NOMO-1 treated with DMSO at 0.1 percent for 48 hours (cell line): ENCODE data around the gene SSX4.
"Not testable (repeated sequence)": the region's sequence is repeated elsewhere in the genome, so short reads cannot be mapped to it uniquely, and the experiment has no call there.

Experiments used
- DNase-seq: peaks from one replicate; lab custom pipeline; 2025; ENCODE audit not compliant: unreplicated experiment; lab: John Stamatoyannopoulos, UW

The SSX4 gene

GRCh38 chrX:48383239-48383638, at the start of gene SSX4:
SSX4 (plus strand) TSS chrX:48383539; CDS start chrX:48384054, 515 bp downstream.
- not testable (repeated sequence) for DNase-seq

- not testable (repeated sequence) for DNase-seq
These were observed 37.3 kb upstream of the SSX4 start for GRCh38 chrX:48346059-48346458.

- not testable (repeated sequence) for DNase-seq
These were observed 26.8 kb upstream of the SSX4 start, which contains the start of gene SSX3 for GRCh38 chrX:48356315-48357094. SSX3 (minus strand) TSS chrX:48356703; CDS start chrX:48355249, 1,454 bp downstream.

- no peak for DNase-seq
These were observed 25.7 kb upstream of the SSX4 start for GRCh38 chrX:48357681-48358080.

GRCh38 chrX:48359281-48359680, 24.1 kb upstream of the SSX4 start:
- not testable (repeated sequence) for DNase-seq

GRCh38 chrX:48367717-48368408, 15.5 kb upstream of the SSX4 start:
- not testable (repeated sequence) for DNase-seq

GRCh38 chrX:48370408-48370807, 12.9 kb upstream of the SSX4 start:
- not testable (repeated sequence) for DNase-seq

GRCh38 chrX:48396931-48397330, 13.6 kb downstream of the SSX4 start:
- DNase-seq = not testable (repeated sequence)

GRCh38 chrX:48397825-48398224, 14.5 kb downstream of the SSX4 start:
- not testable (repeated sequence) for DNase-seq

GRCh38 chrX:48411860-48412259, 28.5 kb downstream of the SSX4 start, which contains the start of gene SSX4B:
SSX4B (minus strand) TSS chrX:48411960; CDS start chrX:48411372, 588 bp downstream.
- not testable (repeated sequence) for DNase-seq

- not testable (repeated sequence) for DNase-seq
These were observed 43.8 kb downstream of the SSX4 start for GRCh38 chrX:48427027-48427716.

- not testable (repeated sequence) for DNase-seq
These were observed 46.3 kb downstream of the SSX4 start for GRCh38 chrX:48429606-48430005.

GRCh38 chrX:48430166-48430565, 46.8 kb downstream of the SSX4 start:
- DNase-seq = not testable (repeated sequence)

- DNase-seq = not testable (repeated sequence)
These were observed 50.4 kb downstream of the SSX4 start for GRCh38 chrX:48433713-48434112.
